Measurements from ENCODE around the gene CCDC124. TPM values are rescaled to one million over a fixed set of nuclear protein-coding genes. Genes with fewer than 3 reads are reported as not detected.
"Not testable (repeated sequence)": the region's sequence is repeated elsewhere in the genome, so short reads cannot be mapped to it uniquely, and the experiment has no call there.

CCDC124 gene
- total and polyA plus RNA-seq, 7 donors = 52.8 to 126 (median 84.2) TPM

DNA sequence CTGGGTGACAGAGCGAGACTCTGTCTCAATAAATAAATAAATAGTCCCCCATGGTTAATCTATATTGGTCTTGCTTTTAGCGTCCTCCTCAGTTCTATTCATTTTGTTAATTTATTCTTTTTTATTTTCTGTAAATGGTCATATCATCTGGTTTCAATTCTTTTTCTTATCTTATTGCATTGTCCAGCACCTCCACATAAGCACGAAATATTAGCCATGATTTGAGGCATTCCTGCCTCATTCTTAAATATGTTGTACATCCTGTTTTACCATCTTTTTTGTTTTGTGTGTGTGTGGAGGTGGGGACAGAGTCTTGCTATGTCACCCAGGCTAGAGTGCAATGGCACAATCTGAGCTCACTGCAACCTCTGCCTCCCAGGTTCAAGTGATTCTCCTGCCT lies 24.6 kb upstream of the CCDC124 start:
- WGBS, 2 donors = 92 to 93% methylated on average over 3 of the region's 3 CpGs
- intact Hi-C loops (cut with DNase I) = no loop called here
- TF ChIP-seq EP300 (IDR thresholded peaks at IDR 0.05) = no peak
- TF ChIP-seq POLR2AphosphoS5 (IDR thresholded peaks at IDR 0.05) = no peak
- TF ChIP-seq, protein P1, sequence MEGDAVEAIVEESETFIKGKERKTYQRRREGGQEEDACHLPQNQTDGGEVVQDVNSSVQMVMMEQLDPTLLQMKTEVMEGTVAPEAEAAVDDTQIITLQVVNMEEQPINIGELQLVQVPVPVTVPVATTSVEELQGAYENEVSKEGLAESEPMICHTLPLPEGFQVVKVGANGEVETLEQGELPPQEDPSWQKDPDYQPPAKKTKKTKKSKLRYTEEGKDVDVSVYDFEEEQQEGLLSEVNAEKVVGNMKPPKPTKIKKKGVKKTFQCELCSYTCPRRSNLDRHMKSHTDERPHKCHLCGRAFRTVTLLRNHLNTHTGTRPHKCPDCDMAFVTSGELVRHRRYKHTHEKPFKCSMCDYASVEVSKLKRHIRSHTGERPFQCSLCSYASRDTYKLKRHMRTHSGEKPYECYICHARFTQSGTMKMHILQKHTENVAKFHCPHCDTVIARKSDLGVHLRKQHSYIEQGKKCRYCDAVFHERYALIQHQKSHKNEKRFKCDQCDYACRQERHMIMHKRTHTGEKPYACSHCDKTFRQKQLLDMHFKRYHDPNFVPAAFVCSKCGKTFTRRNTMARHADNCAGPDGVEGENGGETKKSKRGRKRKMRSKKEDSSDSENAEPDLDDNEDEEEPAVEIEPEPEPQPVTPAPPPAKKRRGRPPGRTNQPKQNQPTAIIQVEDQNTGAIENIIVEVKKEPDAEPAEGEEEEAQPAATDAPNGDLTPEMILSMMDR (IDR thresholded peaks at IDR 0.05) = no peak
- TF ChIP-seq POLR2A (IDR thresholded peaks at IDR 0.05) = no peak
- no peaks in the 10 kb centered on the region for H3K36me3 ChIP-seq
- H3K9me3 ChIP-seq = peaks cover 0 to 10% (median 6%) of the 10 kb centered on the region in 4 donors
- H3K27me3 ChIP-seq = no peaks in the 10 kb centered on the region
- H3K4me1 ChIP-seq = no peaks in the 10 kb centered on the region
- DNase-seq = no peak
- no peak overlapping the region for H3K4me3 ChIP-seq
- H3K27ac ChIP-seq = no peak overlapping the region

DNA sequence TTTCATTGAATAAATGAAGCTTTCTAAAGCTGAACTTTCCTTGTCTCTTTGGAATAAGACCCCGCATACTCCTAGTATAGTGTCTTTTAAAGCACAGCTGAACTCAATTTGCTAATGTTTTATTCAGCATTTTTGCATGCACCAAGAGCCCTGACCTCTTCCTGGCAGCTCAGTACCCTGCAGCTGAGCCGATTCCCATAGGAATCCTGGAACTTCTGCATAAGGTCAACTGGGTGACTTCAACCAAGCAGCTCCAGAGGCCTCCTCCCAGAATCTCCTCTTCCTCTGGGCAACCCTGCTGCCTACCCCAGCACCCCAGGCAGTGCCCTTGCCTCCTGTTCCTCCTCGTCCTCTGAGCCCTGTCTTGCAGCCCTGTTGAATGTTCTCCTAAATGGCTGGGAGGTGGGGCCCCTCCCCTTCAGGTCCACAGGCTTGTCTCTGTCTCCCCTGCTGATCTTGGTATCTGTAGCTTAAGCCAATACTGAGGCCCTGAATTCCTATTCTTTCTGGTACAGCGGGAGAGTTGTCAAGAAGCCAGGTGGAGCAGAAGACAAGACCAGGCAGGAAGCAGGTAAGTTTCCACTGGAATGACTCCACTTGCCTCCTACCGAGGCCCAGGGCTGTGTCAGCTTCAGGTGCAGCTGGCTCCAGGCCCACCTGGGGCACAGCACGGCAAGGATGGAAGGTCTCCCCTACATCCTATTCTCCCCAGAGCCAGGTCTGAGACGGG lies 23.6 kb upstream of the CCDC124 start:
- Histone ChIP-seq H3K36me3 (no peaks in the 10 kb centered on the region), H3K27me3 (no peaks in the 10 kb centered on the region), H3K4me3 (no peak overlapping the region), H3K27ac (no peak overlapping the region), H3K4me1 (no peaks in the 10 kb centered on the region), H3K9me3 (peaks cover 0 to 15% (median 8%) of the 10 kb centered on the region in 4 donors)
- intact Hi-C loops (cut with DNase I) = no loop called here
- no peak for TF ChIP-seq EP300 (IDR thresholded peaks at IDR 0.05)
- WGBS, 2 donors = 59 to 67% methylated on average over 7 of the region's 7 CpGs
- DNase-seq = no peak

DNA sequence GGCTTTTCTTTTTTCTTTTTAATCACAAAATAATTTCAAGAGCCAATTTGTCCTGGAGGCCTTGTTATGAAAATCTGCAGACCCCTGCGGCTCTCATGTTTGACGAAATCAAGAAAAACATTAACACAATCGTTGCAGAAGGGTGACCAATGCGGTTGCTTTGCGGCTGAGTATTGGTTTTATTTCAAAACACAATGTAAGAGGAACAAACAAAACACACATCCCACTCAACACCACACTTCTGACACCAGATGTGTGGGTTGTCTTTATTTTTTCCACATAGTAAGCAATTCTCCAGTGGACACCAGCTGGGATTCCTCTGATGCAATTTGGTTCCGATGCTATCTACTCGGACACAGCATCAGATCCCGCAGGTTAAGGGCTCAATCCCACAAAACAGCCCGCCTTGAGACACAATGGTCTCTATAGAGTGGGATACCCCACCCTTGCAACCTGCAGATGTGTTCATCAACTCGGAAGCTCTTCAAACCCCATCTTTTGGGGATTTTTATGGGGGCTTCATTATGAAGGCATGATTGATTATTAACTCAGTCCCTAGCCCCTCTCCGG lies 21.9 kb upstream of the CCDC124 start:
- Histone ChIP-seq H3K36me3 (no peaks in the 10 kb centered on the region), H3K9me3 (peaks cover 0 to 15% (median 8%) of the 10 kb centered on the region in 4 donors), H3K27ac (no peak overlapping the region), H3K27me3 (no peaks in the 10 kb centered on the region), H3K4me1 (no peaks in the 10 kb centered on the region), H3K4me3 (no peak overlapping the region)
- TF ChIP-seq POLR2AphosphoS5 (IDR thresholded peaks at IDR 0.05) (no peak), EP300 (IDR thresholded peaks at IDR 0.05) (no peak)
- DNase-seq = no peak
- WGBS, 2 donors = 80 to 88% methylated on average over 11 of the region's 11 CpGs
- intact Hi-C loops (cut with DNase I) = no loop called here

DNA sequence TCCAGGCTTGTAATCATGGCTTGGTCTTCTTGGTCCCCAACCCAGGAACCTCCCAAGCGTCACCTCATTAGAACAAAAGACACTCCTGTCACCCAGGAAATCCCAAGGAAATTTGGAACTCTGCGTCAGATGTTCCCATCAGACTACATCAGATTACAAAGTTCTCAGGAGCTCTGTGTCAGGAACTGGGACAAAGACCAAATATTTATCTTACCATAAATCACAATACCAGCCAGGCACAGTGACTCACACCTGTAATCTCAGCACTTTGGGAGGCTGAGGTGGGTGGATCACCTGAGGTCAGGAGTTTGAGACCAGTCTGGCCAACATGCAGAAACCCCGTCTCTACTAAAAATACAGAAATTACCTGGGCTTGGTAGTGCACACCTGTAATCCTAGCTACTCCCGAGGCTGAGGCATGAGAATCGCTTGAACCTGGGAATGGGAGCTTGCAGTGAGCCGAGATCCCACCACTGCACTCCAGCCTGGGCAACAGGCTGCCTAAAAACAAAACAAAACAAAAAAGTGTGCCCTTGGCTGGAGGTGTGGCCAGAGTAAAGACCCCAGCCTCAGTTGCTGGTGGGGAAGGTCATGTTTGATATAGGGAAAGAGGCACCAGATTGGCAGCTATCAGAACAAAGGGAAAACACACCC lies 16.7 kb upstream of the CCDC124 start:
- no peak for TF ChIP-seq POLR2AphosphoS5 (IDR thresholded peaks at IDR 0.05)
- TF ChIP-seq, protein P1 (IDR thresholded peaks at IDR 0.05) = no peak
- WGBS, 2 donors = 20 to 71% methylated on average over 6 of the region's 6 CpGs
- intact Hi-C loops (cut with DNase I) = no loop called here
- H3K4me1 ChIP-seq = no peaks in the 10 kb centered on the region
- no peak overlapping the region for H3K4me3 ChIP-seq
- peaks cover 0 to 10% (median 5%) of the 10 kb centered on the region in 4 donors for H3K9me3 ChIP-seq
- H3K36me3 ChIP-seq = no peaks in the 10 kb centered on the region
- H3K27ac ChIP-seq = no peak overlapping the region
- DNase-seq = no peak
- no peaks in the 10 kb centered on the region for H3K27me3 ChIP-seq

DNA sequence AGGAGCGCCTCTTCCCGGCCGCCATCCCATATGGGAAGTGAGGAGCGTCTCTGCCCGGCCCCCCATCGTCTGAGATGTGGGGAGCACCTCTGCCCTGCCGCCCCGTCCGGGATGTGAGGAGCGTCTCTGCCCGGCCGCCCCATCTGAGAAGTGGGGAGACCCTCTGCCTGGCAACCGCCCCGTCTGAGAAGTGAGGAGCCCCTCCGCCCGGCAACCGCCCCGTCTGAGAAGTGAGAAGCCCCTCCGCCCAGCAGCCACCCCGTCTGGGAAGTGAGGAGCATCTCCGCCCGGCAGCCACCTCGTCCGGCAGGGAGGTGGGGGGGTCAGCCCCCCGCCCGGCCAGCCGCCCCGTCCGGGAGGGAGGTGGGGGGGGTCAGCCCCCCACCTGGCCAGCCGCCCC lies 14.7 kb upstream of the CCDC124 start:
- H3K4me3 ChIP-seq; H3K27me3 ChIP-seq; H3K36me3 ChIP-seq; H3K4me1 ChIP-seq; H3K27ac ChIP-seq; H3K9me3 ChIP-seq; intact Hi-C loops (cut with DNase I); DNase-seq: not testable (repeated sequence)
- 94 to 95% methylated on average over 27 to 29 of the region's 30 CpGs for WGBS, 2 donors

DNA sequence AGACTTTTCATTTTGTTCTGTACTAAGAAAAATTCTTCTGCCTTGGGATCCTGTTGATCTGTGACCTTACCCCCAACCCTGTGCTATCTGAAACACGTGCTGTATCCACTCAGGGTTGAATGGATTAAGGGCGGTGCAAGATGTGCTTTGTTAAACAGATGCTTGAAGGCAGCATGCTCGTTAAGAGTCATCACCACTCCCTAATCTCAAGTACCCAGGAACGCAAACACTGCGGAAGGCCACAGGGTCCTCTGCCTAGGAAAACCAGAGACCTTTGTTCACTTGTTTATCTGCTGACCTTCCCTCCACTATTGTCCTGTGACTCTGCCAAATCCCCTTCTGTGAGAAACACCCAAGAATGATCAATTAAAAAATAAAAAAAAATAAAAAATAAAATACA lies 13.7 kb upstream of the CCDC124 start:
- H3K4me3 ChIP-seq; H3K9me3 ChIP-seq; H3K27ac ChIP-seq; H3K27me3 ChIP-seq; H3K4me1 ChIP-seq; H3K36me3 ChIP-seq; DNase-seq; intact Hi-C loops (cut with DNase I): not testable (repeated sequence)
- WGBS, 2 donors = 24 to 51% methylated on average over 5 of the region's 5 CpGs
